Measurements from ENCODE around the gene ADAMTS16.

- TF ChIP-seq EZH2 (IDR thresholded peaks at IDR 0.05; ENCODE audit: borderline replicate concordance, low read length) (no peak), CTCF (conservative IDR thresholded peaks at IDR 0.05 in 1 of 2, IDR thresholded peaks at IDR 0.05 in 1 of 2; ENCODE audit: extremely low read depth in 1 of 2, insufficient read depth in 1 of 2, low read depth in 1 of 2, low read length in 2 of 2) (no peak)
Observed at GRCh38 chr5:5347442-5347841, 207.3 kb downstream of the ADAMTS16 start.

All from mammary epithelial cell (primary cell).